GM20000 (cell line): ENCODE results near the gene GART.

ENCODE experiments used
- DNase-seq: peaks from one replicate; pipeline ENCODE4 v3.0.0; 2012; ENCODE audit warnings: low spot score
- TF ChIP-seq, protein P1 (sequence below): IDR thresholded peaks from 2 replicates; pipeline ENCODE4 v1.5.1; 2012; ENCODE audit warnings: mild to moderate bottlenecking, control low read depth; ENCODE audit errors: extremely low read depth, missing control alignments

GART gene

DNA sequence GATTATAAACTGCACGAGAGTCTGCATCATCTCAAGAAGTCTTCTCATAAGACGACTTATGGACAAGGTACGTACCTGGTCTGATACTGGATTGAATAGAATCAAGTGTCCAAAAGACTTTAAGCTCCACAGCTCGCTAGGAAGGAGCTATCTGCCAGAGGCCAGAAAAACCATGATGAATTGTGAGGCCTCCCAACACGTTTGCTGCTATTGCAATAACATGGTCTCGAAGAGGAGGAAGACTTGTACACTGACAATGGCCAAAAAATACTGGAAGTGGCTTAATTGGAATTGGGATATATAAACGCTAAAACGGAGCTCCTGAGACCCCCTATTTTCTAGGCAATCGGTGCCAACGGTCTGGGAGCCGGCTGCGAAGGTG is 50.9 kb downstream of the GART start:
- TF ChIP-seq, protein P1, sequence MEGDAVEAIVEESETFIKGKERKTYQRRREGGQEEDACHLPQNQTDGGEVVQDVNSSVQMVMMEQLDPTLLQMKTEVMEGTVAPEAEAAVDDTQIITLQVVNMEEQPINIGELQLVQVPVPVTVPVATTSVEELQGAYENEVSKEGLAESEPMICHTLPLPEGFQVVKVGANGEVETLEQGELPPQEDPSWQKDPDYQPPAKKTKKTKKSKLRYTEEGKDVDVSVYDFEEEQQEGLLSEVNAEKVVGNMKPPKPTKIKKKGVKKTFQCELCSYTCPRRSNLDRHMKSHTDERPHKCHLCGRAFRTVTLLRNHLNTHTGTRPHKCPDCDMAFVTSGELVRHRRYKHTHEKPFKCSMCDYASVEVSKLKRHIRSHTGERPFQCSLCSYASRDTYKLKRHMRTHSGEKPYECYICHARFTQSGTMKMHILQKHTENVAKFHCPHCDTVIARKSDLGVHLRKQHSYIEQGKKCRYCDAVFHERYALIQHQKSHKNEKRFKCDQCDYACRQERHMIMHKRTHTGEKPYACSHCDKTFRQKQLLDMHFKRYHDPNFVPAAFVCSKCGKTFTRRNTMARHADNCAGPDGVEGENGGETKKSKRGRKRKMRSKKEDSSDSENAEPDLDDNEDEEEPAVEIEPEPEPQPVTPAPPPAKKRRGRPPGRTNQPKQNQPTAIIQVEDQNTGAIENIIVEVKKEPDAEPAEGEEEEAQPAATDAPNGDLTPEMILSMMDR, result no peak
- peak; percentile 18 for DNase-seq

DNA sequence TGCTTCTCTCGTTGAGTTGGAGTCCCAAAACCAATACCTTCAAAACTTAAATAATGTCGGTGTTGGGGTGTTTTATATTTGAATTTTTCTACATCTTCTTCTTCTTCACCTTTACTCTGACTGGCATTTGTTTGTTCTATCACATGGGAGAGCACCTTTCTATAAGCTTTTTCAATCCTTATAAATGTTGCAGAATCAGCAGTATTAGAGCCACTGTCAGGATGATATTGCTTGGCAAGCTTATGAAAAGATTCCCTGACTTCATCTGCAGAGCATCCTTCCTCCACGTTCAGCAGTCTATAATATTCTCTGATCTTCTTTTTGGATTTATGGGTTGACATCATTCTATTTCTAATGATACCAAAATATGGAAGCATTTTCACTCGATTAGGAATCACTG is 53.0 kb downstream of the GART start:
- TF ChIP-seq, protein P1, result no peak
- no peak for DNase-seq

DNA sequence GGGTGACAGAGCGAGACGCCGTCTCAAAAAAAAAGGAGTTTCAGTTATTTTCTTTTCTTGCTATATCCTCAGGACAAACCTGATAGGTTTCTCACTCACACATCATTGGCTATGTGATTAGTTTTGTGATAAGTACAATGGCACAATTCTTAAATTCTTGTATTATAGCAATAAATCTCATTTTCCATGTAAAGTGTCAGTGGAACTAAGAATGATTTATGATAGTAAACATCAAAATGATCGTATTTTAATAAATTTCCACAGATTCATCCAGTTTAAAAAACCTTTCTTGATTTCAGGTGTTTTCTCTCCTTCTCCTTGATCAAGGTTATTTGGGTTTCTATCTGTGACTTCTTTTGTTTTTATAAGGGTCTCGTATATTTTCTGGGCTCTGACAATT is 53.9 kb downstream of the GART start:
- DNase-seq, result no peak
- TF ChIP-seq, protein P1, result no peak

DNA sequence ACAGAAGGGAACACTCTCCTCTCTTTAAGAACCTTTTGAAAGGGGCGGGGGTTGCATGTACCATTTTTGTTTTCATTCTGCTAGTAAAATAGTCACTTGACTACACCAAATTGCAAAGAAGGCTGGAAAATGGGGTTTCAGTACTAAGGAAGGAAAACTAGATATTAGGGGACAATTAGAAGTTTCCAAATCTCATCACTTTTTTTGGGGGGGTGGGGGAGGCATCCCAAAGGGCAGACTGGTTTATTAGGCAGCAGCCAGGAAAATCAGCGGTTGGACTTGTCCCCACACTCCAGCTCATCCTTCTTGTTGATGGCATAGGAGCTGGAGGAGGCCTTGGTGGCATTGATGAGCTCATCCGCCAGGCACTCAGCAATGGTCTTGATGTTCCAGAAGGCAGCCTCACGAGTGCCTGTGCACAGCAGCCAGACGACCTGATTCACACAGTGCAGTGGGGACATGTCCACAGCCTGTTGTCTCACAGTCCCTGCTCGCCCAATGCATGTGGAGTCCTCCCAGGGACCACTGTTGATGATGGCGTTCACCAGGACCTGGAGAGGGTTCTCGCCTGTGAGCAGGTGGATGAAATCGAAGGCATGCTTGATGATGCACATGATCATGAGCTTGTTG is 60.5 kb downstream of the GART start:
- TF ChIP-seq, protein P1, result no peak
- DNase-seq, result no peak

- no peak for DNase-seq
- TF ChIP-seq, protein P1, result no peak
These were observed 61.3 kb downstream of the GART start for GRCh38 chr21:33480481-33481103.

- peak; percentile 99 for DNase-seq
- TF ChIP-seq, protein P1, result no peak
These were observed 62.0 kb downstream of the GART start, which contains the start of gene TMEM50B for GRCh38 chr21:33479679-33480480. Gene TMEM50B (minus strand): TSS chr21:33479974. CDS start chr21:33468885, 11,089 bp downstream.
